Mesothelial cell of epicardium (in vitro differentiated cells): ENCODE results near the gene MAD1L1. TPM values are rescaled to one million over a fixed set of nuclear protein-coding genes. Genes with fewer than 3 reads are reported as not detected.
A peak's percentile ranks its signal among the peaks of the same experiment; 100 is the strongest.

ENCODE experiments used
- DNase-seq, 2 experiments: peaks; one replicate each; pipeline ENCODE4 v3.0.0; 2021; ENCODE audit warnings: low spot score in 2 of 2; ENCODE audit not compliant: unreplicated experiment in 2 of 2
- H3K27ac Mint-ChIP-seq: 2 replicates; pipeline ENCODE4 v1.8.0; 2021; ENCODE audit warnings: mixed read lengths
- H3K27me3 Mint-ChIP-seq: 2 replicates; pipeline ENCODE4 v1.8.0; 2021; ENCODE audit warnings: low read depth, mixed read lengths
- H3K36me3 Mint-ChIP-seq: 2 replicates; pipeline ENCODE4 v1.8.0; 2021; ENCODE audit warnings: mixed read lengths
- H3K4me1 Mint-ChIP-seq: 2 replicates; pipeline ENCODE4 v1.8.0; 2021; ENCODE audit warnings: mixed read lengths
- H3K4me3 Mint-ChIP-seq: 2 replicates; pipeline ENCODE4 v1.8.0; 2021; ENCODE audit warnings: mild to moderate bottlenecking, moderate library complexity, mixed read lengths
- H3K9me3 Mint-ChIP-seq: 2 replicates; pipeline ENCODE4 v1.8.0; 2021; ENCODE audit warnings: mixed read lengths
- CTCF ChIP-seq: fragments of 200-600 bp; sonication (generic); IDR thresholded peaks from one replicate; pipeline ENCODE4 v1.5.0; 2021; ENCODE audit warnings: antibody characterized with exemption; ENCODE audit not compliant: unreplicated experiment
- total RNA-seq: library from RNA; stranded (reverse); gene quantifications from 3 replicates; pipeline ENCODE4 v1.2.1, GENCODE V29; 2021

Gene MAD1L1
- total RNA-seq, 1 donor from 2014 or later = 45.0 TPM

GRCh38 chr7:1846331-1847065 is 386.2 kb downstream of the MAD1L1 start:
- no peak for DNase-seq
- no peak for TF ChIP-seq CTCF
- no peak overlapping the region for H3K27ac Mint-ChIP-seq
- H3K36me3 Mint-ChIP-seq = peaks cover 2% of the 10 kb centered on the region
- peaks cover 2% of the 10 kb centered on the region for H3K27me3 Mint-ChIP-seq
- no peak overlapping the region for H3K4me3 Mint-ChIP-seq
- no peaks in the 10 kb centered on the region for H3K9me3 Mint-ChIP-seq
- H3K4me1 Mint-ChIP-seq = peaks cover 8% of the 10 kb centered on the region

- Mint-ChIP-seq H3K4me3 (no peak overlapping the region), H3K27ac (no peak overlapping the region), H3K9me3 (no peaks in the 10 kb centered on the region), H3K36me3 (peaks cover 2% of the 10 kb centered on the region), H3K27me3 (no peaks in the 10 kb centered on the region), H3K4me1 (peaks cover 6% of the 10 kb centered on the region)
- peak in 1 of 2 experiments; percentile 10 for DNase-seq
- TF ChIP-seq CTCF = no peak
These were observed 387.0 kb downstream of the MAD1L1 start for GRCh38 chr7:1845536-1846311.

GRCh38 chr7:1844951-1845390 is 387.8 kb downstream of the MAD1L1 start:
- Mint-ChIP-seq H3K9me3 (no peaks in the 10 kb centered on the region), H3K36me3 (peaks cover 2% of the 10 kb centered on the region), H3K4me1 (peaks cover 6% of the 10 kb centered on the region), H3K27ac (no peak overlapping the region), H3K27me3 (no peaks in the 10 kb centered on the region), H3K4me3 (no peak overlapping the region)
- no peak for TF ChIP-seq CTCF
- DNase-seq = peak in 1 of 2 experiments; percentile 17

- no peak overlapping the region for H3K4me3 Mint-ChIP-seq
- H3K27ac Mint-ChIP-seq = no peak overlapping the region
- DNase-seq = peak in 1 of 2 experiments; percentile 17
- H3K27me3 Mint-ChIP-seq = no peaks in the 10 kb centered on the region
- no peak for TF ChIP-seq CTCF
- peaks cover 6% of the 10 kb centered on the region for H3K4me1 Mint-ChIP-seq
- no peaks in the 10 kb centered on the region for H3K9me3 Mint-ChIP-seq
- H3K36me3 Mint-ChIP-seq = peaks cover 2% of the 10 kb centered on the region
These were observed 388.3 kb downstream of the MAD1L1 start for GRCh38 chr7:1844336-1844950.

GRCh38 chr7:1843921-1844335 is 388.8 kb downstream of the MAD1L1 start:
- Mint-ChIP-seq H3K27ac (no peak overlapping the region), H3K4me3 (no peak overlapping the region), H3K4me1 (peaks cover 6% of the 10 kb centered on the region), H3K27me3 (no peaks in the 10 kb centered on the region), H3K9me3 (no peaks in the 10 kb centered on the region), H3K36me3 (peaks cover 2% of the 10 kb centered on the region)
- DNase-seq = peak in 1 of 2 experiments; percentile 13
- TF ChIP-seq CTCF = no peak
